Ishikawa (cell line): ENCODE results near the gene CST7.

Experiments used
- CEBPB ChIP-seq: IDR thresholded peaks from 2 replicates; pipeline ENCODE4 v1.6.1; 2012
- CREB1 ChIP-seq: IDR thresholded peaks from 2 replicates; pipeline ENCODE4 v1.6.1; 2012; ENCODE audit warnings: low read depth
- EGR1 ChIP-seq: IDR thresholded peaks from 2 replicates; pipeline ENCODE4 v1.6.1; 2012
- EP300 ChIP-seq: IDR thresholded peaks from 2 replicates; pipeline ENCODE4 v1.6.1; 2012; ENCODE audit warnings: borderline replicate concordance
- FOXM1 ChIP-seq: IDR thresholded peaks from 2 replicates; pipeline ENCODE4 v1.6.1; 2012; ENCODE audit warnings: low read depth, borderline replicate concordance
- NFIC ChIP-seq: IDR thresholded peaks from 2 replicates; pipeline ENCODE4 v1.6.1; 2012
- RAD21 ChIP-seq: IDR thresholded peaks from 2 replicates; pipeline ENCODE4 v1.6.1; 2012; ENCODE audit warnings: low read depth
- TAF1 ChIP-seq: IDR thresholded peaks from 2 replicates; pipeline ENCODE4 v1.6.1; 2012; ENCODE audit warnings: low read depth, mild to moderate bottlenecking
- TEAD4 ChIP-seq: IDR thresholded peaks from 2 replicates; pipeline ENCODE4 v1.6.1; 2012
- YY1 ChIP-seq: IDR thresholded peaks from 2 replicates; pipeline ENCODE4 v1.6.1; 2012; ENCODE audit warnings: low read depth
- ZBTB7A ChIP-seq: IDR thresholded peaks from 2 replicates; pipeline ENCODE4 v1.6.1; 2012; ENCODE audit warnings: low read depth
- TF ChIP-seq, protein P1 (sequence below): IDR thresholded peaks from 2 replicates; pipeline ENCODE4 v1.6.1; 2012
- TF ChIP-seq, protein P2 (sequence below): IDR thresholded peaks from 2 replicates; pipeline ENCODE4 v1.6.1; 2012
- TF ChIP-seq, protein P3 (sequence below): IDR thresholded peaks from 2 replicates; pipeline ENCODE4 v1.6.1; 2012; ENCODE audit warnings: low read depth, mild to moderate bottlenecking

DNA sequence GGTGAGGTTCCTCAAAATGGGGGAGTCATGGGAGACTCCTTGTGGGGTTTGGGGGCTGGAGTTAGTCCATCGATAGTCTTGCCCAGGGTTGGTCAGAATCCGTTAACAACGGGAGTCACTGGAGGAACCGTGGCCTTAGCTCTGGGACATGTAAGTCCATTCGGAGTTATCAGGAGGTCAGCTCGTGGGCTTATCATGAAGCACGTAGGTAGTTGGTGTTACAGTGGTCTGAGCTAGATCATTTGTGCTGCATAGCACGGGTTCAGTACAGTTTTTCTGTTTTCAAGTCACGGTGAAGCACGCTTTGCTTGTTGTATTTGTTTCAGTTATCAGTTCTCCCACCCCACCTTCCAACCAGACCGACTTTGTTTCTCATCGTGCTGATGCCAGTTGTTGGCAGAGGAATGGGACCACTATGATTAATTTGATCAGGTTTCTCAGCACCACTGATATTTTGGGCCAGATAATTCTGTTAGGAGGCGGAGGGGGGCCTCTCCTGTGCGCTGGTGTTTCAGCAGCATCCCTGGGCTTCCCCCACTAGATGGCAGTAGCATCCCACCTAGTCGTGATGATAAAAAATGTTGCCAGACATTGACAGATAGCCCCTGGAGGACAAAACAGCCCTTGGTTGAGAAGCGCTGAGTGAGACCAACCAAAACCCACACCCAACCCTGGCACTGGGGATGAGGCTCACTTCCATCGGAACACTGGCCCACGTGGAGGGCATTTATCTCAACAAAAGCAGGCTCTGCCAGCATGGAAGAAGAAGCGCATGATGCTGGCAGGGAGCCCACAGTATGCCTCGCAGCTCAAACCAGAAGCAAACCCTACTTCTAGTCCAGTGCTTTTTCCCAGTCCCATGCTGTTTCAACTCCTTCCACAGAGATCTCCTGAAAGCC, 45.6 kb downstream of the CST7 start:
- no peak for TF ChIP-seq FOXM1
- TF ChIP-seq, protein P1, sequence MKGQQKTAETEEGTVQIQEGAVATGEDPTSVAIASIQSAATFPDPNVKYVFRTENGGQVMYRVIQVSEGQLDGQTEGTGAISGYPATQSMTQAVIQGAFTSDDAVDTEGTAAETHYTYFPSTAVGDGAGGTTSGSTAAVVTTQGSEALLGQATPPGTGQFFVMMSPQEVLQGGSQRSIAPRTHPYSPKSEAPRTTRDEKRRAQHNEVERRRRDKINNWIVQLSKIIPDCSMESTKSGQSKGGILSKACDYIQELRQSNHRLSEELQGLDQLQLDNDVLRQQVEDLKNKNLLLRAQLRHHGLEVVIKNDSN = no peak
- no peak for TF ChIP-seq YY1
- TF ChIP-seq EP300 = no peak
- TF ChIP-seq, protein P2, sequence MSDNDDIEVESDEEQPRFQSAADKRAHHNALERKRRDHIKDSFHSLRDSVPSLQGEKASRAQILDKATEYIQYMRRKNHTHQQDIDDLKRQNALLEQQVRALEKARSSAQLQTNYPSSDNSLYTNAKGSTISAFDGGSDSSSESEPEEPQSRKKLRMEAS = 0 out of 2 replicates have a peak, but pooled peaks have one; percentile 26
- TF ChIP-seq, protein P3, sequence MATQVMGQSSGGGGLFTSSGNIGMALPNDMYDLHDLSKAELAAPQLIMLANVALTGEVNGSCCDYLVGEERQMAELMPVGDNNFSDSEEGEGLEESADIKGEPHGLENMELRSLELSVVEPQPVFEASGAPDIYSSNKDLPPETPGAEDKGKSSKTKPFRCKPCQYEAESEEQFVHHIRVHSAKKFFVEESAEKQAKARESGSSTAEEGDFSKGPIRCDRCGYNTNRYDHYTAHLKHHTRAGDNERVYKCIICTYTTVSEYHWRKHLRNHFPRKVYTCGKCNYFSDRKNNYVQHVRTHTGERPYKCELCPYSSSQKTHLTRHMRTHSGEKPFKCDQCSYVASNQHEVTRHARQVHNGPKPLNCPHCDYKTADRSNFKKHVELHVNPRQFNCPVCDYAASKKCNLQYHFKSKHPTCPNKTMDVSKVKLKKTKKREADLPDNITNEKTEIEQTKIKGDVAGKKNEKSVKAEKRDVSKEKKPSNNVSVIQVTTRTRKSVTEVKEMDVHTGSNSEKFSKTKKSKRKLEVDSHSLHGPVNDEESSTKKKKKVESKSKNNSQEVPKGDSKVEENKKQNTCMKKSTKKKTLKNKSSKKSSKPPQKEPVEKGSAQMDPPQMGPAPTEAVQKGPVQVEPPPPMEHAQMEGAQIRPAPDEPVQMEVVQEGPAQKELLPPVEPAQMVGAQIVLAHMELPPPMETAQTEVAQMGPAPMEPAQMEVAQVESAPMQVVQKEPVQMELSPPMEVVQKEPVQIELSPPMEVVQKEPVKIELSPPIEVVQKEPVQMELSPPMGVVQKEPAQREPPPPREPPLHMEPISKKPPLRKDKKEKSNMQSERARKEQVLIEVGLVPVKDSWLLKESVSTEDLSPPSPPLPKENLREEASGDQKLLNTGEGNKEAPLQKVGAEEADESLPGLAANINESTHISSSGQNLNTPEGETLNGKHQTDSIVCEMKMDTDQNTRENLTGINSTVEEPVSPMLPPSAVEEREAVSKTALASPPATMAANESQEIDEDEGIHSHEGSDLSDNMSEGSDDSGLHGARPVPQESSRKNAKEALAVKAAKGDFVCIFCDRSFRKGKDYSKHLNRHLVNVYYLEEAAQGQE = no peak
- TF ChIP-seq EGR1 = no peak
- 0 out of 2 replicates have a peak, but pooled peaks have one; percentile 23 for TF ChIP-seq TAF1
- 0 out of 2 replicates have a peak, but pooled peaks have one; percentile 13 for TF ChIP-seq TEAD4
- peak; percentile 59 for TF ChIP-seq NFIC
- no peak for TF ChIP-seq CEBPB
- TF ChIP-seq RAD21 = peak; percentile 99
- no peak for TF ChIP-seq ZBTB7A
- TF ChIP-seq CREB1 = no peak
